Measurements from ENCODE around the gene DRD2.

Gene DRD2

DNA sequence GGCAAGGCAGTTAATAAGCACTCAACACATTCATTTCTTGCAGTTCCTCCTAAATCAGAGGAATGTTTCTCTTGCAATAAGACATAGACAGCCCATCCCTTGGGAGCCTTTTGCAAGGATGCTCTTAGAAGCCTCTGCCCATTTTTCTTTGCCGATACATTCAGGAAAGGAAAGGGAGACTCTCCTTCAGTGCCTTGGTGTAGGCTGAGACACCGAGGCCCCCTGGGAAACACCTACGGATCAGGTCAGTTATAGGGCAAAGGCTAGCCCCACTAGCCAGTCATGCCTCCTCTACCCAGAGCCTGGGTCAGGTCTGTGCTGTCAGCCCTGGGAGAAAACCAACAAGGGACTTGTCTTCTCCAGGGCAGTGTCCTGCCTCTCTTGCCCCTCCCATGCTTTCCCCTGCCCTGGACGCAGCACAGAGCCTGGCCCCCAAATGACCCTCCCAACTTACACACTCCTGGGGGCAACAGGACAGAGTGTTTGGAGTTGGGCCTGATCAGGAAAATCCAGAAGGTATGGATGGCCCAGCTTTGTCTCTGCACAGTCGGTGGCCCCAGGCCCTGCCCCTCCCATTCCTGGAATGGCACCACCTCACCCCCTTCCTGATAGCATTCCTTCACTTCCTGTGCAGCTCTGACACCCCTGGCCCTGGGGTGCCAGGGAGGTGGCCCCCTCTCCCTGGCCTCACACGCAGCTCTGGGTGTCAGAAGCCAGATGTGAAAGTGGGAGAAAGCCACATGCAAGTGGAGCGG, 69.3 kb downstream of the DRD2 start:
- FAIRE-seq, result no peak
- no peak for DNase-seq (ENCODE audit: insufficient read length, low spot score)

DNA sequence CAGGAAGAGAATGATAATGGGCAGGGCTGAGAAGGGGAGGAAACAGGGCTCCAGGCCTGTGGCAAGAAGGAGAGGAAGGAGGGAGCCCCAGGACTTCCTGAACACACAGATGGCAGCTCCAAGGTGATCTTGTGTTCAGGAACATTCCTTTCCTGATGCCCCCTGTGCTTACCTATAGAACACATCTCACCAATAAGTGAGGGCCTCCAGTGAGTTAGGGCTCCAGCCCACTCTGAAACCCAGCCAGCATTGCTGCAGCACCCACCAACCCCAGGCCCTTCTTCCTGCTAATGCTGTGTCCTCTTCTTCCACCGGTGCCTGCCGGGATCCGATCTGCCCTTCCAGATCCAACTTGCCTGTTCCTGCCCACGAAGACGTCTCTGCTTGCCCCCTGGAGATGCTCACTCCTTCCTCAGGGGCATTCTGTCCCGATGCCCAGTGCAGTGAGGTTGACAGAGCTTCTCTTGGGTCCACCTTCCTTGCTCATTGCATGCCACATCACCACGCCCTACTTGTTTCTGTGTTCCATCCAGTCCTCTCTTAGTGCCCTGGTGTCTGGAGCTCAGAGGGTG, 70.3 kb downstream of the DRD2 start:
- FAIRE-seq, result no peak
- no peak for DNase-seq (ENCODE audit: insufficient read length, low spot score)

DNA sequence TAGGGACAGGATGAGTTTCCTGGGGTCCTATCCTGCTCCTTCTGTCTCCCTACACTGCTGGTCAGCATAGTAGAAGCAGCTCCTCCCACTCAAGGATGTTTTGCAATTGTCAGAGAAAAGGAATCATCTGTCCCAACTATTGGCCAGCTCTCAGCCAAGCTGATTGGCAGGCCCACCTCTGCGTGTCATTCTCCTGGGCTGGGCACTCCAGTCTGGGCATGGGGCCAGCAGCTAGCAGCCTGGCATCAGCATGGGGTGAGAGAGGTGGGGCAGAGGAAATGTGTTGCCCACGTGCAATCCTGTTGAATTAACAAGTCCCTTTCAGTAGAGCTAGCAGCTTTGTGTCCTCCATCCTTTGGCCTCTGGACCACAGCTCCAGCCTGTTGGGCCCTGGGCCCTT, 73.5 kb downstream of the DRD2 start:
- FAIRE-seq (peak; percentile 70), DNase-seq (ENCODE audit: insufficient read length, low spot score) (peak; percentile 83)

DNA sequence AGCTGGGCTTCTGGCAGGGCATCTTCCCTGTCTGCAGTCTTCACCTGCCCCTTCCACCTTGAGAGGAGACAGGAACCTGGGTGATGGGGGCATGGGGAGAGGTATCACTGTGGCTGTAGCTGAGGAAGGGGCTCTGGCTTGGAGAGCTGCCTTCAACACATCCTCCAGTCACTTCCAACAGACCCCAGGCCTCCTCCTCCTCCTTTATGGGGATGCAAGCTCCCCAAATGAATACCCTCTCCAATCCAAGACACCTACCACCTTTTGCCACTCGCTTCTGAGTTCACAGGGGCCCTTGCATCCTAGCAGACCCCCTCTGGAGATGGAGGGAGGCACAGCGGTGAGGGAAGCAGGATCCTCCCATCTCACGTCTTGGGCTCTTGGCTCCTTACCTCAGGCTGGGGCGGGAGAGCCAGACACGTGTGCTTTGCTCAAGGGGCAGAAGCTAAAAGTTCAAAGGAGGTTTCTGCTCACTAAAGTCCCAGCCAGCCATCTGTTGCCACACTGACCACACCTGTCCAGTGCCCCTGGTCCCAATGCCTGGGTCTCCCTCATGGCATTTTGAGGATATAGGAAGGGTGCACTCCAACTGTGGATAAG, 74.5 kb downstream of the DRD2 start:
- FAIRE-seq (no peak), DNase-seq (ENCODE audit: insufficient read length, low spot score) (no peak)

DNA sequence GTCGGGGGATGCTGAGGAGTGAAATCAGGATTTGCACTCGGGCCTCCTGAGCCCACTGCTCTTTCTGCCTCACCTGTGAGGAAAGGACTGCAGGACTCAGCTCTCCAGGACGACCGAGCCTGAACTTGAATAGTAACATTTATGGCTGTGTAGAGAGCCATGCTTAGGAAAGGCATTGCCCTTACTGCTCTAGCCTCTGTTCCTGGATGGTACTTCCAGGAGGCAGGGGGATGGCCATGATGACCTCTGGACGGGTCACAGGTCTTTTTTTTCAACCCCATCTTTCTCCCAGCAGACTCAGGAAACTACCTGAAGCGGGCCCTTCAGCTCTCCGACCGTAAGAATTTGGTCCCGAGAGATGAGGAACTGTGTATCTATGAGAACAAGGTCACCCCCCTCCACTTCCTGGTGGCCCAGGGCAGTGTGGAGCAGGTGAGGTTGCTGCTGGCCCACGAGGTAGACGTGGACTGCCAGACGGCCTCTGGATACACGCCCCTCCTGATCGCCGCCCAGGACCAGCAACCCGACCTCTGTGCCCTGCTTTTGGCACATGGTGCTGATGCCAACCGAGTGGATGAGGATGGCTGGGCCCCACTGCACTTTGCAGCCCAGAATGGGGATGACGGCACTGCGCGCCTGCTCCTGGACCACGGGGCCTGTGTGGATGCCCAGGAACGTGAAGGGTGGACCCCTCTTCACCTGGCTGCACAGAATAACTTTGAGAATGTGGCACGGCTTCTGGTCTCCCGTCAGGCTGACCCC, 76.3 kb downstream of the DRD2 start:
- DNase-seq (ENCODE audit: insufficient read length, low spot score) (no peak), FAIRE-seq (no peak)

DNA sequence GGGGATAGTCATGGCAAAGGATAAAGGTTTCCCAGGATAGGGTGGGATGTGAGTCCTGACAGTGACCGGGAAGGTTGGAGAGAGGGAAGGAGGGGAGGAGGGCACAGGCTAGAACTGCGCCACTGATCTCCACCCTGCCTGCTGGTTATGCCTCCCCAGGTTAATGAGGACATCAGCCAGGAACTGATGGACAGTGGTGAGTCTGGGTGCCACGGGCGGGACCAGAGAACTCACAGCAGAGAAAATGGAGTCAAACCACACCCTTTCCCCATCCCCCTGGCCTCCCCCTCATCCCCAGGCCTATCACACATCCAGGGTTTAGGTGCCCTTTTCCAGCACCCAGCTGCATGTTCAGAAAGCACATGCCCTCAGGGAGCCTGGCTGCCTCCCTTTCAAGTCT, 77.4 kb downstream of the DRD2 start:
- DNase-seq (ENCODE audit: insufficient read length, low spot score), result no peak
- no peak for FAIRE-seq

DNA sequence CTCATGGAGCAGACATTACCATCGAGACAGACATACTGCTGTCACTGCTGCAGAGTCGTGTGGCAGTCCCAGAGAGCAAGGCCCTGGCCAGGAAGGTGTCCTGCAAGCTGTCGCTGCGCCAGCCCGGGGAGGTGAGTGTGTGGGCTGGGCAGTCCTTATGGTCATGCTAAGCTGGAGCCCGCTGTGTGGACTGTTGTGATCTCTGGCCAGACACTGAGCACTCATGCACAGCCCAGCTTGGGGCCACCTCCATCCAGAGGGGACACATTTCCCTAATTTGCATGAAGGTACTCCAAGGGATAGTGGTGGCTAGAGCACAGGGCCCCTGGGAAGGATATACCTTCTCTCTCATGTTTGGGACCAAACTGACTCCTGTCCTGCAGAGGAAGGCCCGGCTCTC, 78.0 kb downstream of the DRD2 start:
- FAIRE-seq (no peak), DNase-seq (ENCODE audit: insufficient read length, low spot score) (no peak)

DNA sequence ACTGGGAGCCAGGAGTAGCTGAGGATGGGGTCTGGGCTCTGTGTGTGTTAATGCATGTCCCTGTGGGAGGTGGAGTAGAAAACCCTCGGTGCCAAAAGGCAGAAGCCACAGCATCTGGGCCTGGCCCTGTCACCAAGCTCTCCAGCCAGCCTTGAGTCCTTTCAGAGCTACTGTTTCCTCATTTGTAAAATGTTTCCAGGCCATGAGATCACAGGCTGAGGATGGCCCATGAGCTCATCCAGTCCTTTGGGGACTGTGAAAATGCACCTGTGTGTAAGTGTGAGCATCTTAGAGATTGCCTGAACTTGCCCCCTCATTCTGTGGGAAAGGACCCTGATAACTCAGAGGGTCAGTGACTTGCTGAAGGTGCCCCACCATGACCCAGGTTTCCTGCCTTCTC, 78.5 kb downstream of the DRD2 start:
- no peak for FAIRE-seq

DNA sequence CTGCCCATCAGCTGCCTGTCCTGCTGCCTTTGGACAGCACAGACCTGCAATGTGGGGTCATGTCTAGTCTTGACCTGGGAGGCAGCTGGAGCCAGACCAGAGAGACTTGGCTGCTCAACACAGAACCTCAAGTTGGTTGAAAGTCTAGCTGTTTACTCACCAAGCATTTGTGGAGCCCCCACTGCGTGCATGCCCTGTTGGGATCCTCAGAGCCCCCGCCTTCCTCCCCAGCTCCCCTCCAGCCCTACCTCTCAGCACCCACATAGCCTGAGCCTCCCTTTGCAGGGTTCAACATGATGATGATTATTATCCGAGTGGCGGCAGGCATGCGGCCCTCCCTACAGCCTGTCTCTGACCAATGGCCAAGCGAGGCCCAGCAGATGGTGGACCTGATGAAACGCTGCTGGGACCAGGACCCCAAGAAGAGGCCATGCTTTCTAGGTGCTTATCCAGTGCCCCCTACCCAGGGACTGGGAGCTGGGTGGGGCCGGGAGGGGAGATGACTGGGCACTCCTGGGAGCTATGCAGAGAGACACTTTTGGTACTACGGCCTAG, 79.3 kb downstream of the DRD2 start:
- DNase-seq (ENCODE audit: insufficient read length, low spot score), result no peak
- FAIRE-seq, result no peak

More for the DNA sequence above, 78.5 kb downstream of the DRD2 start:
- DNase-seq (ENCODE audit: insufficient read length, low spot score), result no peak

DNA sequence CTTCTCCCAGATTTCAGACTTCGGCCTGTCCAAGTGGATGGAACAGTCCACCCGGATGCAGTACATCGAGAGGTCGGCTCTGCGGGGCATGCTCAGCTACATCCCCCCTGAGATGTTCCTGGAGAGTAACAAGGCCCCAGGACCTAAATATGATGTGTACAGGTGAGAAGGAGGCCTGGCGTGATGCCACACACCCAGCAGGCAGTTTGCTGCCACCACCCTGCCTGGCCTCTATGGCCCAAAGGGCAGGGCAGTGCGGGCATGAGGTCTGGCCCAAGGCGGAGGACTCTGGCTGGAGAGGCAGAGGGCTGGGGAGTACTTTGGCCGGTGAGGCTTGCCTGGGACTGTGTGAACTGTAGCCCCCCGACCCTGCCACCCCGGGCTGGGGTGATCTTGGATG, 80.3 kb downstream of the DRD2 start:
- FAIRE-seq (no peak), DNase-seq (ENCODE audit: insufficient read length, low spot score) (no peak)

DNA sequence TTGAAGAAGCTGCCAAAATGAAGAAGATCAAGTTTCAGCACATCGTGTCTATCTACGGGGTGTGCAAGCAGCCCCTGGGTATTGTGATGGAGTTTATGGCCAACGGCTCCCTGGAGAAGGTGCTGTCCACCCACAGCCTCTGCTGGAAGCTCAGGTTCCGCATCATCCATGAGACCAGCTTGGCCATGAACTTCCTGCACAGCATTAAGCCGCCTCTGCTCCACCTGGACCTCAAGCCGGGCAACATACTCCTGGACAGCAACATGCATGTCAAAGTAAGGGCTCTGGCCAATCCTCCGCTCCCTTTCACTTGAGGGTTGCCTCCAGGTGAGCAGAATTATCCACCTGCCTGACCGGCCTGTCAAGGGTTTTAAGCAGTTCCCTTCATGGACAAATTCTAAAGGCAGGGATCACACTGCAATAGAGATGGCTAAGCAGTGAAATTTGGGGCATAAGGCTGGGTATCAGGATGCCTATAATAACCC, 81.7 kb downstream of the DRD2 start:
- FAIRE-seq, result no peak
- no peak for DNase-seq (ENCODE audit: insufficient read length, low spot score)

DNA sequence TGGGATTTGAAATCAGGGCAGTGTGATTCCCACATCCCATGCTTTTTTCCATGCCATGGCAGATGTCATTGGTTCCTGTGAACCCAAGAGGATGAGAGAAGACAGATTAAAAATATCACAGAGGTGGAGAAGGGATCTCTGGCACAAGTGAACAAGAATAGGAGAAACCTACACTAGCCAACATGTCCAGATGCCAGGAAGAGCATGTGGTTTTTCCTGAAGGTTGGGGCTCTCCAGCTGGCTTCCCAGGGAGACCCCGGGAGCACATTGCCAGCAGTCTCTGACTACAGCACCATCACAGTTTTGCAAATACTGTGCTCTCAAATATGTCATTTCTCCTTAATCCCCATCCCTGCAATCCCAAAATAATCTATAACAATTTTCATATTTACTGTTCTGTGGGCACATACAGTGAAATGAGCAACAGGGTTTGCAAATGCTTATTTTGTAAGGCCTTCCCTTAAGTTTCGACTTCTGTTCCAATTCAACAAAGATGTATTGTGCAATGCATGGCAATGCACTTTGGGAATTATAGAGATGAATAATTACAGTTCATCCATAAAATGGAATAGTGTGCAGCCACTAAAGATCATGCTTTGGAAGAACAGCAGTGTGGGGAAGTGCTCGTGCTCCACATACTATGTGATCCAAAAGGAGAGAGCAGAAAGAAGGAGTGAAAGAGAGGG, 82.8 kb downstream of the DRD2 start:
- DNase-seq (ENCODE audit: insufficient read length, low spot score) (no peak), FAIRE-seq (no peak)

DNA sequence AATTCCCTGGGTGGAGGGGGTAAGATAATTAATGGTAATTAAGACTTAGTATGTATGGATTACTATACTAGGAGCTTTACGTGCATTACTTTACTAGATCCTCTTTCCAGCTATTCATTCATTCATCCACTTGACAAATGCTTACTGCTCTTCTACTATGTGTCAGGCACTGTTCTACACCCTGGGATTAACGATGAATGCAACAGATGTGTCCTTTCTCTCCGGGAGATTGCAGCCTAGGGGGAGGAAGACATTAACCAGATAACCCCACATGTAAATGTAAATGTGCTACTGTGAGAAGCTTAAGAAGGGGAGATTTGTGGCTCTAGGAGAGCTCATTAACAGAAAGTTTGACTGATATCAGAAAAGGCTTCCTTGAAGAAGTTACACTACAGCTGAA, 85.9 kb downstream of the DRD2 start:
- no peak for FAIRE-seq
- no peak for DNase-seq (ENCODE audit: insufficient read length, low spot score)

DNA sequence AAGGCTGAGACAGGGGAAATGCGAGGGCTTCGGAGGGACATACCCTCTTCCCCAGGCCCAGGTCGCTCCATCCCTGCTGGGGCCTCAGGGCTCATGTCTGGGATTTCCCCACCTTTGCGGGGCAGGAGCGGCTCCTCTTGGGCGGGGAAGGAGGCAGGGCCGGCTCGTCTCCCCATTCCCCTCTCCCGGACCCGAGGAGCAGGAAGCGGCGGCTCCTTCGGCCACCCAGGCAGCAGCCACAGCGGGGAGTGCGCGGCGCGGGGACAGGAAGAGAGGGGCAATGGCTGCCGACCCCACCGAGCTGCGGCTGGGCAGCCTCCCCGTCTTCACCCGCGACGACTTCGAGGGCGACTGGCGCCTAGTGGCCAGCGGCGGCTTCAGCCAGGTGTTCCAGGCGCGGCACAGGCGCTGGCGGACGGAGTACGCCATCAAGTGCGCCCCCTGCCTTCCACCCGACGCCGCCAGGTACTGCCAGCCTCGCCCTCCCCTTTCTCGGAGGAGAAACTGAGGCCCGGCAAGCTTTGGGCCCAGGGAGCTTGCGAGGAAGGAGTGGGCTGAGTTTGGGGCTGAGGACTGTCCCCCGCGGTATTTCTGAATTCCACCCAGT, 87.5 kb downstream of the DRD2 start, which contains the start of gene ANKK1:
TSS of gene ANKK1 (plus strand) at position 175 of the 607 bp plus-strand sequence. CDS start at position 281, 106 bp downstream.
- DNase-seq (ENCODE audit: insufficient read length, low spot score) (no peak), FAIRE-seq (no peak)

DNA sequence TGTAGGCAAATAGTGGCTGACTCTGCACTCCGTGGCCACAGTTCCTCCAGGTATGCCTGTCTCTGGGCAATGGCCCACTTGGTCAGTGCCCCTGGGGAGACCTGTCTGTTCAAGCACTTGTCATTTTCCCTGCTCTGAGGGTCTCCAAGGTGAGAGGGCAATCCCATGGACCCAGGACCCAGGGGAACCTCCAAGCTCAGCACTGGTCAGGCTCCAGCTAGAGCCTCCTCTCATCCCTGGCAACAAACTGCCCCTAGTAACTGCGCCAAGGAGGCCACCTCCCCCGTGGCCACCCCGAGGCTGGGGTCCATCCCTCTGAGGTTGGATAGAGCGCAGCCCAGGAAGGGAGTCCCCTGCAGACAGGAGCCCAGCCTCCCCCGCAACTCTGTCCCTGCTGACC, 88.3 kb downstream of the DRD2 start:
- no peak for DNase-seq (ENCODE audit: insufficient read length, low spot score)

DNA sequence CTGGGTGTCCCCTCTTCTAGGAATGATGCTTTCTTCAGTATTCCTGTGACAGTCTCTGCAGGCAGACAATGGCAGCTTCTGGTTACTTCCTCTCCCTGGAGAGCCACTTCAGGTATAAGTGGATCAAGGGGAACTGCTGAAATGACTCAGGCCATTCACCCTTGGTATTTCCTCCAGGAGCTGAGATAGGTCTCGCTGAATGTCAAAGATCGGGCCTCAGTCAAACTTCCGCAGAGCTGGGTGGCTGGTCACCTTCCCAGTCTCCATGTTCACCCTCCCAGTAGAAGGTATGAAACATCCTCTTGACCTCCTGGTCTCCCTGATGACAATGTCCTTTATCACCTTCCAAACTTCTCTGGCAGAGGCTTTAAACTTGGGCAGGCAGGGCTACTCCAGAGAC, 89.4 kb downstream of the DRD2 start:
- no peak for DNase-seq (ENCODE audit: insufficient read length, low spot score)
- no peak for FAIRE-seq

More for the DNA sequence above, 88.3 kb downstream of the DRD2 start:
- FAIRE-seq, result no peak

DNA sequence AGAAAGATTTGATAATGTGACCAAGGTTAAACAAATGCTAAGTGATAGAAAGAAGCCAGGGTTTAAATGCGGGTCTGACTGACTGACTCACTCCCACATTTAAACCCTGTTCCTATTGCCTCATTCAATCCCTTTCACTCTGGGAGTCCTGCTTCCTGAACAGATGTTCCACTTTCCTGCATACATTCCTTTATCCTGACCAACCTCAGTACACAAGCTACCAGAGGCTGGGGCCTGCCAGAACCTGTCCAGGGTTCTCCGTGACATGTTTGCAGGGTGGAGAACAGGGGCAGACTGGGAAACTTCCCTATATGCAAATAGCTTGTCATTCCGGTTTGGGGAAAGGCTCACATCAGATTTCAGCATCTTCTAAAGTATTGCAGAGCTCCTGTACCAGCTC, 90.6 kb downstream of the DRD2 start:
- peak; percentile 83 for DNase-seq (ENCODE audit: insufficient read length, low spot score)
- peak; percentile 82 for FAIRE-seq

DNA sequence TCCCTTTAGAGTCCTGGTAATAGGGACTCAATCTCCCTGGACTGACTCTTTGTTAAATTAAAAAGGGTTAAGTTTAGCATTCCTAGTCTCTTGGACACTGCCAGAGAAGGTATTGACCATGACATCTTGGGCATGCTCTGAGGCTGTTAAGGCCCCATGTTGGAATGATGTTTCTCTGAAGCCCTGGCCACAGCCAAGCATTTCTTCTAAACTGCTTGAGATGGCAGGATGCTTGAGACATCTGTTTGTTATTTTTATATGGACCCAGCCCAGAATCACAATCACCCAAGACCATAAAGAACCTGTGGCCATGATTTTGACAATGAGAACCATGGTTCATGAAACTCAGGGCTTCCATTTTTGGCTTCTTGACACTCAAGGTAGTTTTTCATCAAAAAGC, 93.1 kb downstream of the DRD2 start:
- DNase-seq (ENCODE audit: insufficient read length, low spot score) (no peak), FAIRE-seq (no peak)

DNA sequence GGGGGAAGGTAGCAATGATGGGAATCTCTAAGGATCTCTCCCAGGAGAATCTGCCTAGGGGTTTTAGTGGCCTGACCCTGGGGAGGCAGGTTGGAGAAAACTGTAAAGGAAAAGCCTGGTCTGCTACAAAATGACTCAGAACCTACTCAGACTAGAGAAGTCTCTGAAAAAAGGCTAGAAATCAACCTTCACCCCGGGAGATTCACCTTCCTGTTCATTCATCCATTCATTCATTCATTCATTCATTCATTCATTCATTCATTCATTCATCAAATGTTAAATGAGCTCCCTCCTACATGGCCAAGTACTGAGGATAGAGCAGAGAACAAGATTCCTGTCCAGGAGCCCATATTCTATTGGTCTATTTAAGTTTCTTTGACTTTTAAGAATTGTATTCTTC, 96.5 kb downstream of the DRD2 start:
- FAIRE-seq (no peak), DNase-seq (ENCODE audit: insufficient read length, low spot score) (no peak)

All from HTR-8/SVneo (cell line).